Measurements from ENCODE around the gene RALGAPA2.

RALGAPA2 gene

GRCh38 chr20:20524756-20525155, 187.7 kb downstream of the RALGAPA2 start:
- Histone ChIP-seq H3K9me3 (ENCODE audit: low read length) (no peaks in the 10 kb centered on the region), H3K4me1 (ENCODE audit: insufficient read depth, low read length) (peaks cover 15% of the 10 kb centered on the region), H2AFZ (ENCODE audit: low read depth, low read length) (no peak overlapping the region), H3K4me3 (ENCODE audit: low read length) (no peak overlapping the region), H3K27me3 (ENCODE audit: insufficient read depth, low read length) (no peaks in the 10 kb centered on the region), H3K36me3 (ENCODE audit: insufficient read depth, low read length) (peaks cover 3% of the 10 kb centered on the region)

GRCh38 chr20:20521736-20522135, 190.7 kb downstream of the RALGAPA2 start:
- Histone ChIP-seq H2AFZ (ENCODE audit: low read depth, low read length) (no peak overlapping the region), H3K36me3 (ENCODE audit: insufficient read depth, low read length) (peaks cover 3% of the 10 kb centered on the region), H3K4me3 (ENCODE audit: low read length) (no peak overlapping the region), H3K4me1 (ENCODE audit: insufficient read depth, low read length) (peaks cover 11% of the 10 kb centered on the region), H3K9me3 (ENCODE audit: low read length) (no peaks in the 10 kb centered on the region), H3K27me3 (ENCODE audit: insufficient read depth, low read length) (no peaks in the 10 kb centered on the region)

- Histone ChIP-seq H3K4me3 (ENCODE audit: low read length) (no peak overlapping the region), H3K27me3 (ENCODE audit: insufficient read depth, low read length) (no peaks in the 10 kb centered on the region), H3K9me3 (ENCODE audit: low read length) (no peaks in the 10 kb centered on the region), H3K4me1 (ENCODE audit: insufficient read depth, low read length) (peaks cover 11% of the 10 kb centered on the region), H2AFZ (ENCODE audit: low read depth, low read length) (no peak overlapping the region), H3K36me3 (ENCODE audit: insufficient read depth, low read length) (peaks cover 3% of the 10 kb centered on the region)
Measured at GRCh38 chr20:20520776-20521175, 191.7 kb downstream of the RALGAPA2 start.

- Histone ChIP-seq H3K9me3 (ENCODE audit: low read length) (peaks cover 9% of the 10 kb centered on the region), H3K4me3 (ENCODE audit: low read length) (no peak overlapping the region), H3K36me3 (ENCODE audit: insufficient read depth, low read length) (peaks cover 3% of the 10 kb centered on the region), H3K27me3 (ENCODE audit: insufficient read depth, low read length) (no peaks in the 10 kb centered on the region), H3K4me1 (ENCODE audit: insufficient read depth, low read length) (peaks cover 11% of the 10 kb centered on the region), H2AFZ (ENCODE audit: low read depth, low read length) (no peak overlapping the region)
Measured at GRCh38 chr20:20519269-20519668, 193.2 kb downstream of the RALGAPA2 start.

- Histone ChIP-seq H3K4me1 (ENCODE audit: insufficient read depth, low read length) (peaks cover 11% of the 10 kb centered on the region), H3K4me3 (ENCODE audit: low read length) (no peak overlapping the region), H3K9me3 (ENCODE audit: low read length) (peaks cover 18% of the 10 kb centered on the region), H2AFZ (ENCODE audit: low read depth, low read length) (no peak overlapping the region), H3K27me3 (ENCODE audit: insufficient read depth, low read length) (no peaks in the 10 kb centered on the region), H3K36me3 (ENCODE audit: insufficient read depth, low read length) (peaks cover 3% of the 10 kb centered on the region)
Measured at GRCh38 chr20:20518263-20518662, 194.2 kb downstream of the RALGAPA2 start.

GRCh38 chr20:20517296-20517695, 195.1 kb downstream of the RALGAPA2 start:
- Histone ChIP-seq H3K27me3 (ENCODE audit: insufficient read depth, low read length) (no peaks in the 10 kb centered on the region), H3K4me3 (ENCODE audit: low read length) (no peak overlapping the region), H3K4me1 (ENCODE audit: insufficient read depth, low read length) (peaks cover 8% of the 10 kb centered on the region), H3K36me3 (ENCODE audit: insufficient read depth, low read length) (peaks cover 11% of the 10 kb centered on the region), H2AFZ (ENCODE audit: low read depth, low read length) (no peak overlapping the region), H3K9me3 (ENCODE audit: low read length) (peaks cover 18% of the 10 kb centered on the region)

- Histone ChIP-seq H2AFZ (ENCODE audit: low read depth, low read length) (no peak overlapping the region), H3K4me3 (ENCODE audit: low read length) (no peak overlapping the region), H3K27me3 (ENCODE audit: insufficient read depth, low read length) (no peaks in the 10 kb centered on the region), H3K4me1 (ENCODE audit: insufficient read depth, low read length) (no peaks in the 10 kb centered on the region), H3K9me3 (ENCODE audit: low read length) (peaks cover 18% of the 10 kb centered on the region), H3K36me3 (ENCODE audit: insufficient read depth, low read length) (peaks cover 20% of the 10 kb centered on the region)
Measured at GRCh38 chr20:20513720-20514119, 198.7 kb downstream of the RALGAPA2 start.

GRCh38 chr20:20505554-20505953, 206.9 kb downstream of the RALGAPA2 start:
- peaks cover 24% of the 10 kb centered on the region for H3K36me3 ChIP-seq (ENCODE audit: insufficient read depth, low read length)
- no peak overlapping the region for H3K4me3 ChIP-seq (ENCODE audit: low read length)
- H3K4me1 ChIP-seq (ENCODE audit: insufficient read depth, low read length): peaks cover 10% of the 10 kb centered on the region

GRCh38 chr20:20503777-20504530, 208.5 kb downstream of the RALGAPA2 start:
- Histone ChIP-seq H3K27me3 (ENCODE audit: insufficient read depth, low read length) (no peaks in the 10 kb centered on the region), H3K4me1 (ENCODE audit: insufficient read depth, low read length) (peaks cover 14% of the 10 kb centered on the region), H3K36me3 (ENCODE audit: insufficient read depth, low read length) (peaks cover 25% of the 10 kb centered on the region), H2AFZ (ENCODE audit: low read depth, low read length) (no peak overlapping the region), H3K4me3 (ENCODE audit: low read length) (no peak overlapping the region), H3K9me3 (ENCODE audit: low read length) (no peaks in the 10 kb centered on the region)

More at GRCh38 chr20:20505554-20505953, 206.9 kb downstream of the RALGAPA2 start:
- Histone ChIP-seq H3K27me3 (ENCODE audit: insufficient read depth, low read length) (no peaks in the 10 kb centered on the region), H3K9me3 (ENCODE audit: low read length) (no peaks in the 10 kb centered on the region), H2AFZ (ENCODE audit: low read depth, low read length) (no peak overlapping the region)

GRCh38 chr20:20501128-20501527, 211.3 kb downstream of the RALGAPA2 start:
- H3K4me1 ChIP-seq (ENCODE audit: insufficient read depth, low read length): peaks cover 15% of the 10 kb centered on the region
- no peaks in the 10 kb centered on the region for H3K27me3 ChIP-seq (ENCODE audit: insufficient read depth, low read length)
- peaks cover 25% of the 10 kb centered on the region for H3K36me3 ChIP-seq (ENCODE audit: insufficient read depth, low read length)
- no peak overlapping the region for H2AFZ ChIP-seq (ENCODE audit: low read depth, low read length)
- no peak overlapping the region for H3K4me3 ChIP-seq (ENCODE audit: low read length)
- H3K9me3 ChIP-seq (ENCODE audit: low read length): no peaks in the 10 kb centered on the region

- no peaks in the 10 kb centered on the region for H3K27me3 ChIP-seq (ENCODE audit: insufficient read depth, low read length)
- H3K4me1 ChIP-seq (ENCODE audit: insufficient read depth, low read length): peaks cover 15% of the 10 kb centered on the region
- no peaks in the 10 kb centered on the region for H3K9me3 ChIP-seq (ENCODE audit: low read length)
- peaks cover 25% of the 10 kb centered on the region for H3K36me3 ChIP-seq (ENCODE audit: insufficient read depth, low read length)
- H3K4me3 ChIP-seq (ENCODE audit: low read length): no peak overlapping the region
- H2AFZ ChIP-seq (ENCODE audit: low read depth, low read length): no peak overlapping the region
Measured at GRCh38 chr20:20500312-20500711, 212.1 kb downstream of the RALGAPA2 start.

GRCh38 chr20:20499439-20499838, 213.0 kb downstream of the RALGAPA2 start:
- H2AFZ ChIP-seq (ENCODE audit: low read depth, low read length): no peak overlapping the region
- H3K9me3 ChIP-seq (ENCODE audit: low read length): no peaks in the 10 kb centered on the region
- H3K4me3 ChIP-seq (ENCODE audit: low read length): no peak overlapping the region
- H3K27me3 ChIP-seq (ENCODE audit: insufficient read depth, low read length): no peaks in the 10 kb centered on the region
- peaks cover 25% of the 10 kb centered on the region for H3K36me3 ChIP-seq (ENCODE audit: insufficient read depth, low read length)
- peaks cover 16% of the 10 kb centered on the region for H3K4me1 ChIP-seq (ENCODE audit: insufficient read depth, low read length)

GRCh38 chr20:20498076-20498861, 214.2 kb downstream of the RALGAPA2 start:
- Histone ChIP-seq H2AFZ (ENCODE audit: low read depth, low read length) (no peak overlapping the region), H3K36me3 (ENCODE audit: insufficient read depth, low read length) (peaks cover 25% of the 10 kb centered on the region), H3K9me3 (ENCODE audit: low read length) (no peaks in the 10 kb centered on the region), H3K27me3 (ENCODE audit: insufficient read depth, low read length) (no peaks in the 10 kb centered on the region), H3K4me1 (ENCODE audit: insufficient read depth, low read length) (peaks cover 28% of the 10 kb centered on the region), H3K4me3 (ENCODE audit: low read length) (no peak overlapping the region)
